NCI-H128 (cell line): ENCODE results near the gene WDFY2.
"Not testable (repeated sequence)": the region's sequence is repeated elsewhere in the genome, so short reads cannot be mapped to it uniquely, and the experiment has no call there.

ENCODE experiments used
- DNase-seq: peaks from one replicate; lab custom pipeline; 2025; ENCODE audit not compliant: unreplicated experiment; lab: John Stamatoyannopoulos, UW

The WDFY2 gene

GRCh38 chr13:51628059-51628852, 44.0 kb downstream of the WDFY2 start:
- no peak for DNase-seq

- DNase-seq, result no peak
Observed at GRCh38 chr13:51629491-51630287, 45.4 kb downstream of the WDFY2 start.

- no peak for DNase-seq
Observed at GRCh38 chr13:51630288-51630615, 46.0 kb downstream of the WDFY2 start.

- no peak for DNase-seq
Observed at GRCh38 chr13:51632591-51633362, 48.5 kb downstream of the WDFY2 start.

GRCh38 chr13:51635137-51635878, 51.0 kb downstream of the WDFY2 start:
- no peak for DNase-seq

GRCh38 chr13:51636349-51636890, 52.2 kb downstream of the WDFY2 start:
- DNase-seq, result no peak

GRCh38 chr13:51637852-51638215, 53.6 kb downstream of the WDFY2 start:
- DNase-seq, result no peak

GRCh38 chr13:51638216-51638871, 54.1 kb downstream of the WDFY2 start:
- DNase-seq, result no peak

GRCh38 chr13:51639171-51639570, 54.9 kb downstream of the WDFY2 start:
- no peak for DNase-seq

GRCh38 chr13:51640696-51641095, 56.4 kb downstream of the WDFY2 start:
- not testable (repeated sequence) for DNase-seq

- DNase-seq, result no peak
Observed at GRCh38 chr13:51643105-51643881, 59.0 kb downstream of the WDFY2 start.

- no peak for DNase-seq
Observed at GRCh38 chr13:51643882-51644281, 59.6 kb downstream of the WDFY2 start.

GRCh38 chr13:51644654-51645053, 60.4 kb downstream of the WDFY2 start:
- DNase-seq, result no peak

GRCh38 chr13:51645154-51645650, 60.9 kb downstream of the WDFY2 start:
- no peak for DNase-seq

GRCh38 chr13:51645761-51646670, 61.8 kb downstream of the WDFY2 start:
- DNase-seq, result no peak

- DNase-seq, result no peak
Observed at GRCh38 chr13:51647067-51647466, 62.8 kb downstream of the WDFY2 start.

GRCh38 chr13:51652193-51652592, 67.9 kb downstream of the WDFY2 start:
- not testable (repeated sequence) for DNase-seq
